Measurements from ENCODE around the gene CLDN7.
A peak's percentile ranks its signal among the peaks of the same experiment; 100 is the strongest.

CLDN7 gene

GRCh38 chr17:7220593-7221277 lies 41.5 kb downstream of the CLDN7 start:
- no peak for DNase-seq (ENCODE audit: low read depth in 2 of 2)

DNA sequence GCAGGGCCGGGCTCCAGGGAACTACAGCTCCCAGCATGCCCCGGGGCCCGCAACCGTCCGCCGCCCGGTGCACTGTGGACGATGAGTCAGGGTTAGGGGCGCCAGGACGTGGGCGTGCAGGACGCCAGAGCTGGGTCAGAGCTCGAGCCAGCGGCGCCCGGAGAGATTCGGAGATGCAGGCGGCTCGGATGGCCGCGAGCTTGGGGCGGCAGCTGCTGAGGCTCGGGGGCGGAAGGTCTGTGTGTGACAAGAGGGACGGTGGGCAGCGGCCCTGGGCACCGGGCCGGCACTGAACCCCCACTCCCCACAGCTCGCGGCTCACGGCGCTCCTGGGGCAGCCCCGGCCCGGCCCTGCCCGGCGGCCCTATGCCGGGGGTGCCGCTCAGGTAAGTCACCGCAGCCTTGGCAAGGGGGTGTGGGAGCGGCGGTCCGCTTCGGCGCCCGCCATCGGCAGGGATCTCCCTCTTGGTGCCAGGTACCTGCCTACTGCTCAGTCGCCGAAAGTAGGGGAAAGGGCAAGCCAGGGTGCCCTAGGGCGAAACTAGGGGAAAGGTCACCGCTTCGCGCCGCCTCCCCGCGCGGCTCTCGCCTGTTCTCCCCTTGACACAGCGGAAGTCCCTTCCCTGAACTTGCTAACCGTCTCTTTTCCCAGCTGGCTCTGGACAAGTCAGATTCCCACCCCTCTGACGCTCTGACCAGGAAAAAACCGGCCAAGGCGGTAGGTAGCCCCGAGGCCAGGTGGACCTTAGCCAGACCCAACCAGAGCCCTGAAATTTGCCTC lies 42.3 kb downstream of the CLDN7 start, which contains the start of the genes ACADVL and DLG4:
Gene ACADVL (plus strand): TSS at position 127 of the 781 bp plus-strand sequence. CDS start 47 bp downstream, at position 174.
Gene DLG4 (minus strand): TSS at position 25 of the 781 bp plus-strand sequence.
- peak; percentile 84 to 91 for DNase-seq (ENCODE audit: low read depth in 2 of 2)

- no peak for DNase-seq (ENCODE audit: low read depth in 2 of 2)
Observed at GRCh38 chr17:7219229-7219811, 43.0 kb downstream of the CLDN7 start.

DNA sequence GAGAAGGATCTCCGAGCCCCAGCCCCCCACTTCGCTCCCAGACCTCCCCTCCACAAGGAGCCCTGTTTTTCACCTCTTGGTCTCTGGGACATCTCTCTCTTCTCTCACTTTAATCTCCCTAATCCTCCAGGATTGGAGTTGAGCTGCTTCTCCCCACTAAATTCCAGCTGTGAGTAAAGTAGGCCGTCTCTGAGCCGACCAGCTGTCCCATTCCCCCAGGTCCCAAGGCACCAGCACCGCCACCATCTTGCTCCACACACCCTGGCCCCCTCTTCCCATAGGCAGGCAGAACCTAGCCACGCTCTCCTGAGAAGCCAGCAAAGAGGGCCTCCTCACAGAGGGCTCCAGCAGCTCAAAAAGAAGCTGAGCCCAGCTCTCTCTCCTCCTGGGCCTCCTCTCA lies 43.5 kb downstream of the CLDN7 start:
- DNase-seq (ENCODE audit: low read depth in 2 of 2), result no peak

DNA sequence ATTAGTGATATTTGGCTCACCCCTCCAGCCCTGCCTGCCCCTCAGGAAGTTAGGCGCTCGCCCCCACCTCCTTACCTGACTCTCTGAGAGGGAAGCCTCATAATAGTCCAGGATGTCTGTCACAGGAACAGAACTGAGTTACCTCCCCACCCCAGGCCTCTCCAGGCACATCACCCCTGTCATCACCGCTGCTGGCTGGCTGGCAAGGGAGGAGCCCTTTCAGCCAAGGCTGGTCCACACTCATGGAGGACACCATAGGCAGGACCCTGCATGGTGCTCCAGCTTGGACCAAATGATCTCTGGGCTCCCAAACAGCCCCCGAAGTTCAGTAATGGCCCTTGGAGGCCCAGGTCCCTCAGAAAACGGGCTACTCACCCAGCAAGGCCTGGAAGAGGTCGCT lies 44.1 kb downstream of the CLDN7 start:
- no peak for DNase-seq (ENCODE audit: low read depth in 2 of 2)

DNA sequence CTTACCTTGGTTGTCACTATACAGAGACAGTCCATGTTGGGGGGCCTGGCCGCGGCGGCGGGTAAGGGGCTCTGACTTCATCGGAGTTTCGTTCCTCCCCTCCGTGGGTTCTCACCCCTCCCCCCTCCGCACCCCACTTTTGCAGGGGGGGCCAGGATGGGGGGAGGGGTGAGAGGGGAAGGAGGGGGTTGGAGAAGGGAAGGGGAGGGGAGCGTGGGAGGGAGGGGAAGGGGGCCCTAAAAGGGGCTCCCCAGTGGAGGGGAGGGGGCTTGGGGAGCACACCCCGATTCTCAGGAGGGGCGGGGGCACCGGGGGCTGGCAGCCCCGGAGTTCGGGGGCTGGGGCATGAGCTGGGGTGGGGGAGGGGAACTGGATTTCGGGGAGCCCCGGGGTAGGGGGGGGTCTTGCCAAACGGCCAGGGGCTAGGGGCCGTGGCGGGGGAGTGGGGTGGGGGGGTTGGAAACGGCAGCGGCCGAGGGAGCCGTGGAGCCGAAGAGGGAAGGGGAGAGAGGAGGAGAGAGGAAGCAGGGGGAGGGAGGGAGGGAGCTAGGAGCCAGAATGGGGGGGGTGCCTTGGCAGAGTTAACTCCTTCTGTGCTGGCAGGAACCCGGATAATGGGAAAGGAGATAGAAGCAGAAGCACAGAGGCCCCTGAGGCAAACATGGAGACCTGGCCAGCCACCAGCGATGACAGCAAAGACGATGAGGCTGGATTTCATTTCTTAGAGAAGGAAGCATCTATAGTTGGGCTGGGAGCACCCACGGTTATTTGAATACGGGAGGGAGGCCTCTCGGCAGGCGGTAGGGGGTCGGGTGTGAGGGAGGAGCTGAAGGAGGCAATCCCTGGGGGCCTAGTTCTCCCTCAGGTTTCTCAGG lies 44.9 kb downstream of the CLDN7 start:
- DNase-seq (ENCODE audit: low read depth in 2 of 2), result no peak

- no peak for DNase-seq (ENCODE audit: low read depth in 2 of 2)
Observed at GRCh38 chr17:7216242-7217112, 45.8 kb downstream of the CLDN7 start.

- DNase-seq (ENCODE audit: low read depth in 2 of 2), result no peak
Observed at GRCh38 chr17:7215652-7216180, 46.6 kb downstream of the CLDN7 start.

DNA sequence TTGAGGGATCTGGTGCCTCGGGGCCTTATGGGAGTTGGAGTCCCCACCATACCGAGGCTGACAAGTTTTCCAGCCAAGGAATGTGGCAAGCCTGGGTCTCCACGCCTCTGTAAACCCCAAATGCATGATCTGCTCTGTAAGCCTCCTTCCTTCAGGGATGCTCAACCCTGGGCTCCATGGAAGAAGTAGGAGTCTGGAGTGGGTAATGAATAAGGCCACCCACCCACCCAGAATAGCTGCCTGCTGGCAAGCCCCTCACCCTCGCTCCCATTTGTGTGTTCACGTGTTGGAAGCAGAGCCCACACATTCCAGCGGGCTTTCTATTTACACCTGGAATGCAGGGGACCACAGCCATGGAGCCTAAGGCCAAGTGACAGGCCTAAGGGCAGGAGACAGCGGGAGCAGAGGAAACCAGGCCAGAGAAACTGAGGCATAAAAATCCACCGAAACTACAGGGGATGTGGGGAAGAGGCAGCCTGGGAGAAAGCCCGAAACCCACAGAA lies 47.1 kb downstream of the CLDN7 start:
- no peak for DNase-seq (ENCODE audit: low read depth in 2 of 2)

- peak; percentile 100 for DNase-seq (ENCODE audit: low read depth in 2 of 2)
Observed at GRCh38 chr17:7214300-7215135, 47.8 kb downstream of the CLDN7 start.

GRCh38 chr17:7213895-7214299 lies 48.4 kb downstream of the CLDN7 start:
- DNase-seq (ENCODE audit: low read depth in 2 of 2), result no peak

DNA sequence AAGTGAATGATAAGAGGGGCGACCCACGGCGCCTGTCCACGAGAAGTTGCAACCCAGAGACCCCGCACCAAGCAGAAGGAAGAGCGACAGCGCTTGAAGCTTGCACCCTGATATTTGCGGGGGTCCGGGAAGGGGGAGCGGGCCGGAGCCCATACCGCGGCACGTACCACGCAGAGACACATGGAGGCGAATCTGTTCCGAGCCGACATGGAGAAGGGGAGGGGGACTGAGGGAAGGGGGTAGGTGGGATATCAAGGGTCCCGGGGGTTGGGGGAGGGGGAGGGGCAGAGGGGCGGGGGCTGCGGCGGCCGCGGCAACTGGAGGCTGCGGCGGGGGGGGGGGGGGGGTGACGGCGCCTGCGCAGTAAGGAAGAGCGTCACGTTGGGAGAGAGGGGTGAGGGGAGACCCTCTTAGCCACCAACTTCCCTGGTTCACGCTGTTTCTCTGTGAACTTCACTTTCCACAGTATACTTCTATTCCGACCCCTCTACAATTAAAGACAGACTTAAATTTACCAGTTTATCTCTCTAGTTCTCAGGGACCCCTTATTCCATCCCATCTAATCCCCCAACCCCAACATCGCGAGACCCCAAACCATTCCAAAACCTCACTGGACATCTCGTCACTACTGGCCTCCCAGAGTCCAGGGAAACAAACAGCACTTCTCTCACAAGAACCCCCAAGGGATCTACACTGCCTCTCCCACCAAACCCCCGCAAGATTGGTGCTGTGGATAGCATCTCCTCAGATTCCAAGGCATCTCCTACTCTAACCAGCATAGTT lies 50.6 kb downstream of the CLDN7 start:
- no peak for DNase-seq (ENCODE audit: low read depth in 2 of 2)
